HCT116 (cell line): Measurements from ENCODE around the gene CHAD. TPM values are rescaled to one million over a fixed set of nuclear protein-coding genes. Genes with fewer than 3 reads are reported as not detected.

ENCODE experiments used
- ATAC-seq: fragments of 200-7000 bp; cut with Tn5 transposase; 2 replicates; pipeline ENCODE4 v1.9.1; 2020; ENCODE audit warnings: mild to moderate bottlenecking, moderate library complexity
- BruUV-seq: library from RNA; stranded (reverse); fragments of 400-500 nt; replicated peaks from 2 replicates; lab custom pipeline; 2021; lab: Mats Ljungman, UMichigan
- CTCF ChIA-PET: fragments of 300-600 bp; sonication (Branson Sonifier 250); formaldehyde crosslinking; loops from one replicate; lab custom pipeline; 2021; ENCODE audit warnings: antibody characterized with exemption; lab: Charles Lee
- POLR2A ChIA-PET: fragments of 300-600, 350-600 bp; sonication (Branson Sonifier 250); formaldehyde crosslinking; loops from one replicate; lab custom pipeline; 2021; ENCODE audit warnings: antibody characterized with exemption; lab: Charles Lee
- RAD21 ChIA-PET, 2 experiments: fragments of 300-600 bp; sonication (Branson Sonifier 250); formaldehyde crosslinking; loops; one replicate each; lab custom pipeline; 2023; ENCODE audit warnings: low total read pairs in 2 of 2; ENCODE audit not compliant: uncharacterized antibody in 2 of 2, unreplicated experiment in 2 of 2, low non-redundant PET in 1 of 2; lab: Charles Lee
- DNase-seq: peaks from one replicate; pipeline ENCODE4 v3.0.0-alpha.2; 2010; ENCODE audit warnings: low read depth, low spot score
- H2AFZ ChIP-seq: fragments of 200-600 bp; shearing (Covaris generic), sonication (generic); 2 replicates; pipeline ENCODE4 v1.6.1; 2017; ENCODE audit warnings: low read depth, mixed run types, mixed read lengths, antibody characterized with exemption, low read length; ENCODE audit not compliant: poor library complexity, severe bottlenecking
- H3K27ac ChIP-seq: 2 replicates; pipeline ENCODE4 v1.5.1; 2012; ENCODE audit warnings: low read depth, low read length
- H3K27me3 ChIP-seq: fragments of 200-600 bp; sonication (generic); 2 replicates; pipeline ENCODE4 v1.6.1; 2016; ENCODE audit warnings: mixed run types, low read length, mixed read lengths; ENCODE audit not compliant: insufficient read depth
- H3K36me3 ChIP-seq, 2 experiments: fragments of 200-500 bp in 1 of 2; fragments of 200-600 bp in 1 of 2; sonication (Bioruptor generic) in 1 of 2; sonication (generic) in 1 of 2; 2 replicates each; pipeline versions ENCODE4 v1.5.1 to v1.6.1; 2014 to 2016; ENCODE audit warnings: low read length in 2 of 2, inconsistent platforms in 1 of 2, mixed read lengths in 1 of 2, mixed run types in 1 of 2; ENCODE audit not compliant: insufficient read depth in 2 of 2, control insufficient read depth in 1 of 2
- H3K4me1 ChIP-seq, 2 experiments: fragments of 200-600 bp in 1 of 2; sonication (generic) in 1 of 2; 2 replicates each; pipeline versions ENCODE4 v1.5.1 to v1.6.1; 2012 to 2017; ENCODE audit warnings: low read length in 2 of 2, inconsistent platforms in 1 of 2, mild to moderate bottlenecking in 1 of 2, mixed read lengths in 1 of 2, mixed run types in 1 of 2, moderate library complexity in 1 of 2; ENCODE audit not compliant: insufficient read depth in 2 of 2, control insufficient read depth in 1 of 2
- H3K4me2 ChIP-seq: fragments of 200-600 bp; sonication (generic); 2 replicates; pipeline ENCODE4 v1.6.1; 2017; ENCODE audit warnings: mixed run types, low read length, mixed read lengths
- H3K4me3 ChIP-seq, 2 experiments: fragments of 200-600 bp in 1 of 2; sonication (generic) in 1 of 2; replicated peaks in 1 of 2; 2 replicates each; pipeline ENCODE4 v1.5.1; 2011 to 2016; ENCODE audit warnings: low read length in 2 of 2, control low read depth in 1 of 2, low read depth in 1 of 2, mild to moderate bottlenecking in 1 of 2, mixed read lengths in 1 of 2, mixed run types in 1 of 2
- H3K79me2 ChIP-seq: fragments of 200-600 bp; sonication (generic); 2 replicates; pipeline ENCODE4 v1.6.1; 2017; ENCODE audit warnings: mild to moderate bottlenecking, mixed run types, low read length, moderate library complexity, mixed read lengths; ENCODE audit not compliant: insufficient read depth
- H3K9ac ChIP-seq: fragments of 200-600 bp; sonication (generic); 2 replicates; pipeline ENCODE4 v1.6.1; 2016; ENCODE audit warnings: low read length, mixed read lengths
- H3K9me2 ChIP-seq: fragments of 200-600 bp; sonication (generic), shearing (Covaris generic); 2 replicates; pipeline ENCODE4 v1.6.1; 2017; ENCODE audit warnings: mixed run types, mild to moderate bottlenecking, moderate library complexity; ENCODE audit not compliant: insufficient read depth
- H3K9me3 ChIP-seq, 2 experiments: fragments of 200-500 bp in 1 of 2; fragments of 200-600 bp in 1 of 2; sonication (Bioruptor generic) in 1 of 2; sonication (generic) in 1 of 2; 2 replicates each; pipeline ENCODE4 v1.6.1; 2014 to 2017; ENCODE audit warnings: low read length in 2 of 2, mixed read lengths in 2 of 2, inconsistent platforms in 1 of 2, low read depth in 1 of 2, mild to moderate bottlenecking in 1 of 2, mixed run types in 1 of 2, moderate library complexity in 1 of 2; ENCODE audit not compliant: control insufficient read depth in 1 of 2, insufficient read depth in 1 of 2
- H4K20me1 ChIP-seq: fragments of 200-600 bp; sonication (generic), shearing (Covaris generic); 2 replicates; pipeline ENCODE4 v1.6.1; 2017; ENCODE audit warnings: mixed run types, mild to moderate bottlenecking, moderate library complexity; ENCODE audit not compliant: insufficient read depth
- CTCF ChIP-seq, 3 experiments: fragments of 200-600 bp in 1 of 3; sonication (generic) in 1 of 3; IDR thresholded peaks in 2 of 3; conservative IDR thresholded peaks in 1 of 3; 2 replicates each; pipeline ENCODE4 v1.5.1; 2012 to 2017; ENCODE audit warnings: low read depth in 2 of 3, low read length in 2 of 3, antibody characterized with exemption in 1 of 3, borderline replicate concordance in 1 of 3, control low read depth in 1 of 3, mild to moderate bottlenecking in 1 of 3, mixed read lengths in 1 of 3, mixed run types in 1 of 3, moderate library complexity in 1 of 3; ENCODE audit not compliant: insufficient read depth in 1 of 3
- EGR1 ChIP-seq: IDR thresholded peaks from 2 replicates; pipeline ENCODE4 v1.6.1; 2012; ENCODE audit warnings: low read depth
- ELF1 ChIP-seq: IDR thresholded peaks from 2 replicates; pipeline ENCODE4 v1.6.1; 2012; ENCODE audit warnings: low read depth, borderline replicate concordance
- FOSL1 ChIP-seq: IDR thresholded peaks from 2 replicates; pipeline ENCODE4 v1.6.1; 2012; ENCODE audit warnings: low read depth
- JUND ChIP-seq: IDR thresholded peaks from 2 replicates; pipeline ENCODE4 v1.6.1; 2012
- RAD21 ChIP-seq: IDR thresholded peaks from 2 replicates; pipeline ENCODE4 v1.6.1; 2012; ENCODE audit warnings: low read depth, mild to moderate bottlenecking
- REST ChIP-seq: IDR thresholded peaks from 2 replicates; pipeline ENCODE4 v1.6.1; 2012; ENCODE audit warnings: low read depth
- SRF ChIP-seq: IDR thresholded peaks from 2 replicates; pipeline ENCODE4 v1.6.1; 2012; ENCODE audit warnings: low read depth
- ZBTB33 ChIP-seq: IDR thresholded peaks from 2 replicates; pipeline ENCODE4 v1.6.1; 2011; ENCODE audit warnings: mild to moderate bottlenecking, low read length, moderate library complexity; ENCODE audit not compliant: insufficient replicate concordance; ENCODE audit errors: extremely low read depth
- ZFX ChIP-seq: fragments of 450-650 bp; IDR thresholded peaks from 2 replicates; pipeline ENCODE4 v1.6.1; 2017
- intact Hi-C: fragments of 100-400 bp; cut with micrococcal nuclease; formaldehyde crosslinking; loops from 2 replicates; pipeline ENCODE4 v1.10.0; 2022
- total RNA-seq: library from RNA; stranded (reverse); gene quantifications from one replicate; pipeline ENCODE4 v1.2.1, GENCODE V29; 2021; ENCODE audit not compliant: unreplicated experiment

CHAD gene
- total RNA-seq, 1 experiment from 2014 or later = not detected

- Histone ChIP-seq H3K36me3 (peaks cover 24 to 41% of the 10 kb centered on the region in 2 experiments), H3K79me2 (peaks cover 19% of the 10 kb centered on the region), H2AFZ (no peak overlapping the region), H3K4me3 (no peak overlapping the region), H4K20me1 (no peaks in the 10 kb centered on the region), H3K9me2 (no peaks in the 10 kb centered on the region), H3K27ac (no peak overlapping the region), H3K9me3 (no peaks in the 10 kb centered on the region), H3K4me1 (peaks cover 17 to 42% of the 10 kb centered on the region in 2 experiments), H3K27me3 (no peaks in the 10 kb centered on the region), H3K9ac (no peak overlapping the region), H3K4me2 (no peak overlapping the region)
- CTCF ChIA-PET = interaction anchor here (0.7 to 0.9 kb wide), 2 partner anchors 17 to 285 kb away, joined by 3 read pairs; no protein-coding TSS in a partner anchor
- POLR2A ChIA-PET = no interaction called here
- TF ChIP-seq RAD21 = no peak
- no peak for TF ChIP-seq FOSL1
- TF ChIP-seq ZFX = no peak
- TF ChIP-seq JUND = no peak
- no peak for TF ChIP-seq ZBTB33
- no peak for TF ChIP-seq ELF1
- TF ChIP-seq REST = no peak
- no peak for TF ChIP-seq EGR1
- TF ChIP-seq CTCF (IDR thresholded peaks at IDR 0.05 in 2 of 3, conservative IDR thresholded peaks at IDR 0.05 in 1 of 3; ENCODE audit: borderline replicate concordance in 1 of 3, insufficient read depth in 1 of 3, low read depth in 2 of 3, low read length in 2 of 3) = no peak
- TF ChIP-seq SRF = no peak
- intact Hi-C loops = no loop called here
- DNase-seq = no peak
- ATAC-seq = no peak
- BruUV-seq = no TSS peak
- RAD21 ChIA-PET = interaction anchor here in 1 of 2 experiments (0.9 kb wide), 1 partner anchor 57 kb away, joined by 3 read pairs; no protein-coding TSS in a partner anchor
These were observed 15.9 kb upstream of the CHAD start for GRCh38 chr17:50484386-50485155.
